Activated T-cell treated with anti-CD3 and anti-CD28 coated beads, Interleukin-2, amount 50 U/mL, for 1 hour (primary cell): Measurements from ENCODE around the gene NCAPD3.
"Not testable (repeated sequence)": the region's sequence is repeated elsewhere in the genome, so short reads cannot be mapped to it uniquely, and the experiment has no call there.

Experiments used
- DNase-seq: peaks from one replicate; pipeline ENCODE4 v3.0.0-alpha.2; 2020

NCAPD3 gene

GRCh38 chr11:134226806-134227325 lies 3.1 kb upstream of the NCAPD3 start:
- no peak for DNase-seq

GRCh38 chr11:134224710-134225664 lies 1.2 kb upstream of the NCAPD3 start:
- DNase-seq = peak; percentile 60

GRCh38 chr11:134223121-134223520 lies 646 bp downstream of the NCAPD3 start:
- DNase-seq = no peak

- DNase-seq = no peak
These were observed 7.0 kb downstream of the NCAPD3 start for GRCh38 chr11:134216816-134217215.

DNA sequence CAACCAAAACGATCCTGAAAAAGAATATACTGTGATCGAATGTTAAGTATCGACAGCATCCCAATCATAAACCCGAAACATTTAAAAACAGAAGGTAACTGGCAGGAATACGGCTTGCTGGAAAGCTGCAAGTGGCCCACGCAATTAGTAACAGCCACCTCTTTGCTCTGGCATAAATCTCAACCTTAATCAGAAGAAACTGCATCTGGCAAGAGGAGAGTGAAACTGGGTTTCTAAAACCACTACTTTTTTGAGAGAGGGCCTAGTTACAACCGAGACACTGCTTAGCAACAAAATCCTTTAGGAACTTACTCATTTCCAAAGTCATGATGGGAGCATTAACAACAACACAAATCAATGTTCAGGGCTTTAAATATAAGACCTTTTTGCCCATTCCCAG lies 7.9 kb downstream of the NCAPD3 start:
- DNase-seq = no peak

DNA sequence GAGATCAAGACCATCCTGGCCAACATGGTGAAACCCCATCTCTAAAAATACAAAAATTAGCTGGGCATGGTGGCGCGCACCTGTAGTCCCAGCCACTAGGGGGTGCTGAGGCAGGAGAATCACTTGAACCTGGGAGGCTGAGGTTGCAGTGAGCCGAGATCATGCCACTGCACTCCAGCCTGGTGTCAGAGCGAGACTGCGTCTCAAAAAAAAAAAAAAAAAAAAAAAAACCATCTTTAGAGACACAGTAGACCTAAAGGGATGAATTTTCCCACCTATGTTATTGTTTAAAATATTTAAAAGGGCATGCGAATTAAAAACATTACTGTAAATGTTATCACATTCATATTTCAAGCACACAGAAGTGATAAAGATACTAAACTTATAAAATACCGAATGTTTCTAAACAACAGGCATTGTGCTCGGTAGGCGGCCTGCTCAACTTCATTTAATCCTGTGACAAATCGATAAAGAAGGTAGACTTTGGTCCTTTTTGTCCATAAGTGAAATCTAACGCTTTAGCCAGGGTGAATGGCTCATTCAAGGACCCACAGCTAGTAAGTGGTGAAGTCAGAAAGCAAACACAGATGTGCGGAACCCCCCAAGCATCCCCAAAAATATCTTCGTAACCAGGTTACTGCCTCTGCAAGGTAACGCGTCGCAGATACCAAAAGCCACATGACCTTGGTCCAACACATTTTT lies 16.1 kb downstream of the NCAPD3 start:
- peak; percentile 70 for DNase-seq

DNA sequence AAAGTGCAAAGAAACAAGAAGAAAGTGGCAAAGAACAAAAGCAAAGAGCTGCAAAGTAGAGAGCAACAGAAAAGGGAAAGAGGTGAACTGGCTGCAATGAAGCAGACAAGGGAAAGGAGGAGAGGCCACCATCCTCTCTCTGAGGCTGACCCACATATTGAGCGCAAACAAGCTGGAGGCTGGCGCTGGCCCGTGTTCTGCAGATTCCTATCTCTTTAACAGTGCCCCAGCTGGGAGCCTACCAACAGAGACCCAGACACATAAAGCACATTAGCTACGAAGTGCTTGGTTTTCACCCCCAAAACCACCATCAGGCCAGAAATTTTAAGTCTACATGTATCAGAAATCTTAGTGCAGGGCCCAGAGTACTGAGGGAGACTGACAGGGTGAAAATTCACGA lies 17.6 kb downstream of the NCAPD3 start:
- DNase-seq = no peak

DNA sequence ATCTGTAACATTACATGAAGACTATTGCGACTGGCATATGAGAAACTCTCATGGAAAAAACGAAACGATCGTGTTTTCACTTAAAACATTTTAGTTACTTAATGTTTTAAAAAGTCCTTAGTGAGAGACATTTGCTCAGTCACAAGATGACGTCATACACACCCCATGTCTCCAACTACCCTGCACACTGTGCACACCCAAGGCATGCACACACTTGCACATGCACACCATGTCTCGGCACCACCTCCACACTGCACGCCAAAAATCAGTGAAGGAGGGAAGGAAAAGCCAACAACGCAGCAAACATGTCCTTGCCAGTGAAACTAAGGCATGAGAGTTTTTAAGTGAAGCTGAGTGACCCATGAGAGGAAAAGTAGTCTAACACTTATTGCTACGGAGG lies 18.0 kb downstream of the NCAPD3 start:
- no peak for DNase-seq

- DNase-seq = no peak
These were observed 21.1 kb downstream of the NCAPD3 start for GRCh38 chr11:134202661-134203060.

DNA sequence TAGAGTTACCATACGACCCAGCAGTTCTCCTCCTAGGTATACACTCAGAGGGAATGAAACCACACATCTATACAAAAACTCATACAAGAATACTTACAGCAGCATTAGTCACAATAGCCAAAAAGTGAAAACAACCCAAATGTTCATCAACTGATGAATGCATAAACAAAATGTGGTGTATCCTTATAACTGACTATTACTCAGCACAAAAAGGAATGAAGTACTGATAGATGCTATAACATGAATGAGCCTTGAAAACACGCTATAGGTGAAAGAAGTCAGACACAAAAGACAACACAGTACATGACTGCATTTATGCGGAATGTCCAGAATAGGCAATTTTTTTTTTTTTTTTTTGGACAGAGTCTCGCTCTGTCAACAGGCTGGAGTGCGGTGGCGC lies 23.1 kb downstream of the NCAPD3 start:
- DNase-seq = no peak

- DNase-seq = no peak
These were observed 24.2 kb downstream of the NCAPD3 start for GRCh38 chr11:134199531-134199930.

GRCh38 chr11:134196756-134197155 lies 27.0 kb downstream of the NCAPD3 start:
- no peak for DNase-seq

GRCh38 chr11:134188092-134188491 lies 35.7 kb downstream of the NCAPD3 start:
- DNase-seq = not testable (repeated sequence)

GRCh38 chr11:134181707-134182106 lies 42.1 kb downstream of the NCAPD3 start:
- DNase-seq = no peak

DNA sequence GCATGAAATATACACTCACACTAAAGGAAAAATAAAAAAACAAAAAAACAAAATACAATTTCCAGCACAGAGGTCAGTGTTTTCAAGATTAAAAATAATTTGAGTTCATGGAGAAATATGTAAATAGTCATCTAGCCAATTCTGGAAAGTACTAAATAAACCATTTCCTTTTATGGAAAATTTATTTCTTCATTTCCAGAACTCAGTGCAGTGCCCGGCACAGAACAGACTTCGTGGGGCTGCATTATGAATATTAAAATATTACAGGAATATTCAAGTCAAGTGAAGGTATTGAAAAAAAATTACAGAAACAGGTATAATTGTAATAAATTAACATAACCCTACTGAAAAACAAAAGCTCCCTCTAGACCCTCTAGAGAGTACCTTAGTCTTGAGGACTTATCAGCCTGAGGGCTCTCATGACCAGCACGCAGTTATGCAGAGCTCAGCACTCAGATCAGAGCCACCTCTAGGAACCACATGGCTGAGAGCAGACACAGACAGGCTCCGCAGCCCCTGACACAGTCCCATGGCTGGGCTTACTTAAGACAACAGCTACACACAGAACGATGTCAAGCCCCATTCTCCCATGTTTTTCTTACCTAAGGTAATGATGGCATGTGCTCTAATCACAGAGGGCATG lies 45.6 kb downstream of the NCAPD3 start:
- no peak for DNase-seq

- DNase-seq = no peak
These were observed 47.5 kb downstream of the NCAPD3 start for GRCh38 chr11:134176284-134176683.

GRCh38 chr11:134173296-134173695 lies 50.5 kb downstream of the NCAPD3 start:
- DNase-seq = no peak

DNA sequence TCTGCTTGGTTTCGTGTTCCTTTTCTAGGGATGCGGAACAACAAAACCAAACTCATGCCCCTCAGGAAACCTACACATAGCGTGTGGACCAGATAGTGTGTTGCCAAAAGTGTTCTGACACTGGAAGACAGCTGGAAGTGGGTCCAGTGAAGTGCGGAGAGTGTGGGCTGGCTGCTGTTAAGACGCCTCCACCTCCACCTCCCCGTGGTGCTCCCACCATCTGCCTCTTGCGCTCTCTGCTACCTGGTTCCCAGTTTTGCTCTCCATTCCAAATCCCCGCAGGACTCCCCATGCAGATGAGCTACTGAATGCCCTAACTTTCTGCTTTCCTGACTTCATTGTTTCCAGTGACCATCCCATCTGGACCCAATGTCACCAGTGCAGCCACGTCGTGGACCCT lies 51.8 kb downstream of the NCAPD3 start:
- no peak for DNase-seq

GRCh38 chr11:134170919-134171281 lies 52.9 kb downstream of the NCAPD3 start:
- DNase-seq = no peak

GRCh38 chr11:134170177-134170918 lies 53.4 kb downstream of the NCAPD3 start:
- no peak for DNase-seq

DNA sequence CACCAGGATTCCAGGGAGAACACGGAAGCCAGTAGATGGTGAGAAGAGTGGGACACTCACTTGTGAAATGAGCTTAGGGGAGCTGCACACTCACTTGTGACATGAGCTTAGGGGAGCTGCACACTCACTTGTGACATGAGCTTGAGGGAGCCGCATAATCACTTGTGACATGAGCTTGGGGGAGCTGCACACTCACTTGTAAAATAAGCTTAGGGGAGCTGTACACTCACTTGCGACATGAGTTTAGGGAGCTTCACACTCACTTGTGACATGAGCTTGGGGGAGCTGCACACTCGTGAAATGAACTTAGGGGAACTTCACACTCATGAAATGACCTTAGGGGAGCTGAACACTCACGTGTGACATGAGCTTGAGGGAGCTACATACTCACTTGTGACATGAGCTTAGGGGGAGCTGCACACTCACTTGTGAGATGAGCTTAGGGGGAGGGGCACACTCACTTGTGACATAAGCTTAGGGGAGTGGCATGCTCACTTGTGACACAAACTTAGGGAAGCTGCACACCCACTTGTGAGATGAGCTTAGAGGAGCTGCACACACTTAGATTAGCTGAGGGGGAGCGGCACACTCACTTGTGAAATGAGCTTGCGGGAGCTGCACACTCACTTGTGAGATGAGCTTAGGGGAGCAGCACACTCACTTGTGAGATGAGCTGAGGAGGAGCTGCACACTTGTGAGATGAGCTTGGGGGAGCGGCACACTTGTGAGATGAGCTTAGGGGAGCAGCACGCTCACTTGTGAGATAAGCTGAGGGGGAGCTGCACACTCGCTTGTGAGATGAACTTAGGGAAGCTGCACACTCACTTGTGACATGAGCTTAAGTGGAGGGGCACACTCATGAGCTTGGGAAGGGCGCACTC lies 59.0 kb downstream of the NCAPD3 start:
- DNase-seq = no peak

DNA sequence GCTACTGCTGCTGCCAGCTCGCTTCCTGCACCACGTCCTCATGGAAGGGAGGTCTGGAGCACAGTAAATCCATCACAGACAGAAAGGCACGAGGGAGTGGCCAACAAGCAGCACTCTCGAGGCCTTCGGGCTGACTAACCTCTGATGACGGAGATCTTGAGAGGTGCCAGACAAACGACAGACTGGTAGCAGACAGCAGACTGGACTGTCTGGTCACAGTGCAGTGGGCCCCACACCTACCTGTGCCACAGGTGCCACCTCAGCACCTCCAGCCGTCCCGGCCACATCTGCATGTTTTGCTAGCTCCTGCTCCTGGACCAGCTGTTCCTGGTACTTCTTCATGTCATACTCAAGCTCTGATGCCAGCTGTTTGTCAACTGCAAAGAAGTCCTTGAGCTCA lies 64.1 kb downstream of the NCAPD3 start:
- DNase-seq = no peak
